Loucy (cell line): ENCODE measurements around the gene SMIM44.

Experiments
- CTCF ChIP-seq: fragments of 200-600 bp; sonication (generic); conservative IDR thresholded peaks from 2 replicates; pipeline ENCODE4 v1.5.1; 2014; ENCODE audit warnings: mild to moderate bottlenecking, antibody characterized with exemption, low read length
- EZH2phosphoT487 ChIP-seq: fragments of 200-600 bp; IDR thresholded peaks from 2 replicates; pipeline ENCODE4 v1.6.1; 2018; ENCODE audit warnings: antibody characterized with exemption, mild to moderate bottlenecking, moderate library complexity, borderline replicate concordance

- TF ChIP-seq CTCF, result no peak
- TF ChIP-seq EZH2phosphoT487, result no peak
These were observed 49.9 kb downstream of the SMIM44 start for GRCh38 chr19:3433313-3433712.
